Jurkat, Clone E6-1 (cell line): ENCODE data around the gene SLC51B.
"Not testable (repeated sequence)": the region's sequence is repeated elsewhere in the genome, so short reads cannot be mapped to it uniquely, and the experiment has no call there.

Source experiments
- DNase-seq: peaks from one replicate; pipeline ENCODE4 v3.0.0-alpha.2; 2011; ENCODE audit warnings: low read depth, low spot score
- H3K4me3 ChIP-seq: 2 replicates; pipeline ENCODE4 v1.5.1; 2011; ENCODE audit warnings: mild to moderate bottlenecking, low read length, control low read depth, moderate library complexity

Gene SLC51B

DNA sequence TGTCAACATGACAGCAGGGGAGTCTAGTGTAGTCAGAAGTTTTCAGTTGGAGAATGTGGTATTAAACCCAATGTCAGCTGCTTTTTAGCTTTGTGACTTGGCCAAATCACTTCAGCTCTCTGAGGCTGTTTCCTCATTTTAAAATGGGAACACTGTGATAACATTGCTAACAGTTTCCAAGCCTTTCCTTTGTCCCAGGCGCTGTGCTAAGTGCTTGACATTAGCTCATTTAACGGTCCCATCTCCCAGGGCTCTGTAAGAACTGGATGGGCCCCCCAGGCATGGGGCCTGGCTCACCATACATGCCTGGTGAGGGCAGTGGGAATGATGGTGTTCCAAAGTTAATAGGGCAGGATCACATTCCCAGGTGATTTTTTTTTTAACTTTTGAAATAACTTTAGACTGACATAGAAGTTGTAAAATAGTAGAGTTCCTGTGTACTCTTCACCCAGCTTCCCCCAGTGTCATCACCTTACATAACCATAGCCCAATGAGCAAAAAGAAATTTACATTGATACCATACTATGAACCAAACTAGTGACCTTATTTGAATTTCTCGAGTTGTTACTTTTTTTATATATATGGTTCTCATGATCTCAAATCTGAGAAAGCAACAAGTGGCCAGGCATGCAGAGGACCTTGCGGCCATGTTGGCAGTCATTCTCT is 14.9 kb downstream of the SLC51B start:
- DNase-seq = no peak
- H3K4me3 ChIP-seq = no peak overlapping the region

DNA sequence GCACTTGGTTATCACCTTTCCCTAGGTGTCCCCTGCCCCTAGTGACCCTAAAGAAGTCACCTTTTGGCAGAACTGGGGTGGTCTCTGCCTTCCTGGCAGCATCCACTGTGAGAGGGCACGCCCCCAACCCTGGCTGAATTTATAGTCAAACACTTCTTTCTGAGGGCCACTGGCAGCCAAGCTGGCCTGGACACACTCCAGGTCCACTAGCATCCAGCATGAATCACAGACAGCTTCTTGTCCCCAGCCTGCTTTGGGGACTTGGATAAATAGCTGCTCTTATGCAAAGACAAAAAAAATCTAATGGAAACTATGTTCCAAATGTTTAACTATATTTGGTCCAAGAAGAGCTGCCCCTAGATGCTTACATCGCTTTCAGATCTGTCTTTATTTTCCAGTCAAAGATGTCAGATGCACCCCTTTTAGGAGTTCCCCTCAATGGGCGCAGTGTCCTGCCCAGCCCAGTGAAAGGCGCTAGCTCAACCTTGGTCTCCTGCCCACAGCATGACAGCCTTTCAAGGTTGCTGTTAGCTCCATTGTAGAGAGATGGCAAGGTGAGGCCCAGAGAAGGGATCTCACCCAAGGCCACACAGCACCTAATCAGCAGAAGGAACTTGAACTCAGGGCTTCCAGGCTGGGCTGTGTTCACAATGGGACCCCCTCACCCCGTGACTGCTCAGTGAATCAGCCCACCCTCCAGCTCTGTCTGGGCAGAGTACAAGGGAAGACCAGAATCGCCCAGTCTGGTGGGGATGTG is 15.6 kb downstream of the SLC51B start:
- no peak overlapping the region for H3K4me3 ChIP-seq
- no peak for DNase-seq

DNA sequence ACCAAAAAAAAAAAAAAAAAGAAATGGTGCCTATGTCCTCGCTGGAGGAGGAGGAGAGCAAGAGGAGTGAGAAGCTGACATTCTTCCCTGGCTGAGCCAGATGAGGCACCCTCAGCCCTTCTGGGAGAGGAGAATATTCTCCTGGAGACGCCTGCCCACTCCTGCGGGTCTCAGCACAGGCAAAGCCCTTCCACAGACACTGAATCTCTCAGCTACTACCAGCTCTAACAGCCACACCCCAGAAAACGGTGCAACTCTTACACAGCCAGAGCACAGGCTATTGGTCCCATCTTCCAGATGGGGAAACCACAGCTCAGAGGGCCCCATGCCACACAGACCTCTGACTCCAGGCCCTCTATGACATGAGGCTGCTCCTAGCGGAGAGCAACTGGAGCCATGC is 16.9 kb downstream of the SLC51B start:
- no peak overlapping the region for H3K4me3 ChIP-seq
- no peak for DNase-seq

DNA sequence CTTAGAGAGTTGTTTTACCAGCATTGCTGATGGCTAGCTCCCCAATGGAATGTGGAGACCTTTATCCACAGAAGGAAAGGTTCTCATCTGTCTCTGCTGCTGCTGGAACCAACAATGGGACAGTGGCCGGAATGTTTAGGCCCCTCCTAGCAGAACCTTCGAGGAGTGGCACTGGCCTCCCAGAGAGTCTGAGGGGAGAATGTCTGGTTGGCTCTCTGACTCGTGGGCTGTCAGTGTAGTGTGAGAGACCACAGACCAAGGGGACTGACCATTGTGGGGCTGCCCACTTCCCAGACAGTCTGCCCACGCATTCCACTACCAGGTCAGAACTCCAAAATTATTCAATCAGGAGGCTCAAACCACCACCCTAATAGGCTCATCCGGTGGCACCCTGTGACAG is 17.5 kb downstream of the SLC51B start:
- DNase-seq = no peak
- no peak overlapping the region for H3K4me3 ChIP-seq

DNA sequence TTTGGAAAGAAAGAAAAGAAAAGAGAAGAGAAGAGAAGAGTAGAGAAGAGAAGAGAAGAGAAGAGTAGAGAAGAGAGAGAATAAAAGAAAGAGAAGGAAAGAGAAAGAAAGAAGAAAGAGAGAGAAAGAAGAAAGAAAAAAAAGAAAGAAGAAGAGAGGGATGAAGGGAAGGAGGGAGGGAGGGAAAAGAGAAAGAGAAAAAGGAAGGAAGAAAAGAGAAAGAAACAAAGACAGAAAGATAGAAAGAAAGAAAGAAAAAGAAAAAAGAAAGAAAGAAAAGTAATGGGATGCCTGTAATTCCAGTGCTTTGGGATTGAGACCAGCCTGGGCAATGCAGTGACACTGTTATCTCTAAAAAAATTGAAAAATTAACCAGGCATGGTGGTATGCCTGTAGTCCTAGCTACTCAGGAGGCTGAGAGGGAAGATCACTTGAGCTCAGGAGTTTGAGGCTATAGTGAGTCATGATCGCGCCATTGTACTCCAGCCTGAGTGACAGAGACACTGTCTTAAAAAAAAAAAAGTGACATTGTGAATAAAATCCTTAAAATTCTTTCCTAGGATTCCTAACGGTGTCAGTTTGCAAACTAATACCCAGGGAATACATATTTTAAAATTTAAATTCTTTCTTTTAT is 20.9 kb downstream of the SLC51B start:
- no peak for DNase-seq
- H3K4me3 ChIP-seq = no peak overlapping the region

DNA sequence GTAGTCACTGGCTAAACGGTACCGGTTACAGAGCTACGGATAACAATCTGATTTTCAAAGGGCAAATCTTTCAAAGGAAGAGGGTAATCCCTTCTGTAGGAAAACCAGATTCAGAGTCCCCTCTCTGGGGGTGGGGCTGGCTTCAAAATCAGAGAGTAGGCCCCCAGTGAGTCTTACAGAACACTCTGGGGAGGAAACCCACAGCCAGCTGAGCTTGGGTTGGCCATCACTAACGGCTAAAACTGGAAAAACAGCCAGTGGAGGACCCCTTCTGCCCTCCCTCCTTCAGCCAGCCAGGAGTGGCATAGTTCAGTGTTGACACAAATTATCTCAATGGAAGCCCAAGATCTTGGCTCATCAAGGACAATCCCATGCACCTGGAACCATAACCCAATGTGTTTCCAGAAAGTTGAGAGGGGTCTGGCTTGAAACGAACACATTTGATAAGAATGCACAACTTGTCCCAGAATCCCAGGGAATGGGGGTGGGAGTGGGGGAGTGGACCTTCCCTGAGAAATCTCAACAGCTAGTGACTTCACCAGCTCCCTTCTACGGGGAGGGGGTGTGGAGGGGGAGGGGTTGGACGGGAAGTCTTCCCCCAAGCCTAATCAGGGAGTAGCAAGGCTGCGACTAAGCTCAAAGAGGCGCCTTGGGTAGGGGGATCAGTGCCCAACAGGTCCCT is 21.6 kb downstream of the SLC51B start:
- DNase-seq = no peak
- H3K4me3 ChIP-seq = no peak overlapping the region

DNA sequence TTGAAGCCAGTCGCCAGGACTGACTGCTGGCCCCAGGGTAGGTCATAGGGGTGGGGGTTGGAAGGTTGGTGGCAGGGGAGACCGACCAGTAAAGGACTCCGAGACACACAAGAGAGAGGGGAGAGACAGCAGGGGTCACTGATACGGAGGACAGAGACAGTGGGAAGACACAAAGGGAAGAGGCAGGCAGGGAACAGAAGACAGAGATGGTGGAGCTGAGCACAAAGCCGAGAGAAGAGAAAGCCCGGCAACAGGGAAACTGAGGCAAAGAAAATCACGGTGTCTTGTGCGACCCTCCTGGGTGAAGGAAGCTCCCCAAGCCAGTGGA is 22.1 kb downstream of the SLC51B start:
- no peak overlapping the region for H3K4me3 ChIP-seq

DNA sequence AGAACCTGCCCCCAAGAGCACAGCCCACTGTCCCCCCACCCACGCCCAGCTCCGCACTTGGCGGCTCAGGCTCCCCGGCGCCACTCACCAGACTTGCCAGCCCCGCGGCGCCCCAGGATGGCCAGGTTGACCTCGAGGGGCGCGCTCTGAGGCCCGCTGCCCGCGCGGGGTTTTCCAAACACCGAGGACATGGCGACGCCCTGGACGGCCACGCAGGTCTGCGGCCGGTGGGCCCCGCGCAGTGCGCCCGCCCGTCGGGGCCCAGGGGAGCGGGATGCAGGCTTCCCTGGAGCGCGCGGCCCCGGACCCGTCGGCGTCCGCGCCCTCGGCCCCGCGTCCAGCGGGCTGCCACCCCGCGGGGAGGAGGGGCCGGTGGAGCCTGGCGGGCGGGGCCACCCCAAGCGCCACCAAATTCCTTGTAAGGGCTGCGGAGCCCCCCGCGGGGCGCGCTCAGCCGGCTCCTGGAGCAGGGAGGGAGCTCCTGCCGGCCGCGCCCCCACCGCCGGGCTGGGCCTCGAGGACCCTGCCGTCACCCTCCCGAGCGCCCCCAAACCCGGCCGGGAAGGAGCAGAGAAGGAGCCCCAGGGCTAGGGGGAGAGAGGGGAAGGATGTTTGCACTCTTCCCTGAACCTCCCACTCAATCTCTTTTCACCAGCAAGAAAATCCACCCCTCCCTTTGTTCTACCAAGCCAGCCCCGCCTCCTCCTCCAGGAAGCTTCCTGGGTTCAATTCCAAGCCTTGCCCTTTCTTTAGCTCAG is 22.6 kb downstream of the SLC51B start, which contains the start of gene RASL12:
Gene RASL12 (minus strand): TSS at position 347 of the 758 bp plus-strand sequence. CDS start 156 bp downstream, at position 191.
- no peak within 1 kb of the TSS for H3K4me3 ChIP-seq
- DNase-seq = no peak

More for the DNA sequence above, 22.1 kb downstream of the SLC51B start:
- no peak for DNase-seq

DNA sequence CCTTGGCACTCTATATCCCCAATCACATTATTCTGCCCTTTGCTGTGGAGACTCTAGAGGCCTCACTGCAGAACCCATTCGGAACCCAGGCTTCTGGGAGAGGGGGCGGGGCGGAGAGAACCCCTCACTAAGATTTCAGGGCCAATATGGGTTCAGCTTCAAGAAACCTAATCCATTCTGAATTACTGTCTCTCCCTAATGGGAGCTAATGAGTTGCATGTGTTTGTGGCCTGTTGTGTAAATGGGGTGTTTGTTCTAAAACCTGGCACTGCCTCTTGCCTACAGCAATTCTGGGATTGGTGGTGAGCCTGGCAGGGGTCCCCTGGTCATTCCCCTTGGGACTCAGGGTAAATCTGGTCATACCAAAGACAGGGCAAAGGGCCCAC is 23.2 kb downstream of the SLC51B start:
- DNase-seq = no peak
- no peak overlapping the region for H3K4me3 ChIP-seq

DNA sequence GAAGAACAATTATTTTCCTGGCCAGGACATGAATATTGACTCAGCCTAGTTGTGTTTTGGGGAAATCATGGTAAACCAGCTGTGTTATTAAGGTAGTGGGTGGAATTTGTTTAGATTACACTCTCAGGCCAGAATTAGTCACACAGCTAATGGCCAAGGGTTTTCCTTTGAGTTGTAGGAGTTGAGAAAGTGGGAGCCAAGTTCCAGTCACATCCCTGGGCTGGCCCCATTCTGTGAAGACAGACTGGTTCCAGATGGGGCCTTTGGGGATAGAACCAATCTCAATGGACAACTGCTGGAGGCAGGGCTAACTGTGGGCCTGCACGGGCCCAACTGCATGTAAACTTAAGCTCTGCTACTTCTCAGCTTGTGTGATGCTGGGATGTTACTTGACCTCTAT is 24.0 kb downstream of the SLC51B start:
- H3K4me3 ChIP-seq = no peak overlapping the region
- no peak for DNase-seq

DNA sequence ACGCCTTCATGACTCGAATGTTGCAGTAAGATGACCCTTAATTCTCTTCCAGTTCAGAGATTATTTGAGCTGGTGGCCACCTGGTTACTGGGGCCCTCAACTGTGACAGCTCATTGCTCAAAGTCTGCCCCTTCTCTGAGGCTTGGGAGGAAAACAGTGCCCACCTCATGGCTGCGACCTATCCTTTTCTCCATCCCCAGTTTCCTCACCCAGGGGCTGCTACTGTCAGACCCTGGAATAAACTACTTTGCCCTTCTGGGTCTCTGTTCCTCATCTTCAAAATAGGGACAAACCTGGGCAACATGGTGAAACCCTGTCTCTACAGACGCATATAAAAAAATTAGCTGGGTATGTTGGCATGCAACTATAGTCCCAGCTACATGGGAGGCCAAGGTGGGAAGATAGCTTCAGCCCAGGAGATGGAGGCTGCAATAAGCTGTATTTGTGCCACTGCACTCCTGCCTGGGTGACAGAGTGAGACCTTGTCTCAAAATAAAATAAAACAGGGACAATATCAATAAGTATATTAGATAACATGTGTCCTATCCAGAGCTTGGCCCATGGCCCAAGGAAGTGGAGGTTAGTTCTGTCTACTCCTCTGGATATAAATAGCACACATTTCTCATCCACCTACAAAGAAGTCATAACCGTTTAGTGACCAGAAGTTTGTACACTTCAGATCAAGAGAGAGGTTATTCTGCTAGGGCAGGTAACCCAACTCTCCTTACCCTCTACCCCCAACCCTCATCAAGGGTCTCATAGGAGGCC is 24.8 kb downstream of the SLC51B start:
- H3K4me3 ChIP-seq = no peak overlapping the region
- DNase-seq = no peak

DNA sequence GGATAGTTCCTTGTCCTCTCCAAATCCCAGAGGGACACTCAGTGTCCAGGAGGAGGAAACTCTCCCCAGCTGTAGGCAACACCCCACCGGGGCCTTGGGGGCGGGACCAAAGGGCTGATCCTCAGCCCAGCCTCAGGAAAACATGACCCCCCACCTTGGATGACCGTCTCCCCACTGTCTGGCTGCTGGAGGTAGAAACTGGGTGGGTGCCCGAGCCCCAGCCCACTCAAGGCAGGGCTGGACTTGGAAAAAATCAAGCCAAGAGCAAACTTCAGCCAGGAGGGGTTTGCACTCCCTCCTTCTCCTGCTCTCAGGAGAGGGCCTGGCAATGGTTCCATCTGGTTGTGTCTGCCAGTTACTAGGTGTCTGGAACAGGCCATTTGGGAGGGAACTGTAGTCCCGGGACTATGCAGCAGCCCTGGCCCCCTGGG is 26.2 kb downstream of the SLC51B start:
- DNase-seq = no peak
- no peak overlapping the region for H3K4me3 ChIP-seq

DNA sequence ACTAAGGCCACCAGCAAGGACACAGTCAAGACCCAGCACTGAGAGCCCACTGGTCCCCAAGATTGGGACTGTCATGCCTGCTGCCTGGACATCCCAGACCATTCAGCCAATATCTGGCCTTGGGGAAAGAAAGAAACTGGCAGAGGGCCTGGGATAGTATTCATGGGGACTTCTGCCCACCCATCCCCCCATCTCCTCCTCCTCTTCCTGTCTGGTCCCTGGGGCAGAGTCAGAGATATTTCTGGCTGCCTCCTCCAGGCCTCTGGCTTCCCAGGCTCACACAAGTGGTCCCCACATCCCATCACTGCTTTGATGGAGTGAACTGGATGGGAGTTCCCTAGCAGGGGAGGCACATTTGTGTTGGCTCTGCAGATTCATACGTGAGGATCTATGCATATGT is 26.8 kb downstream of the SLC51B start:
- no peak overlapping the region for H3K4me3 ChIP-seq
- no peak for DNase-seq

DNA sequence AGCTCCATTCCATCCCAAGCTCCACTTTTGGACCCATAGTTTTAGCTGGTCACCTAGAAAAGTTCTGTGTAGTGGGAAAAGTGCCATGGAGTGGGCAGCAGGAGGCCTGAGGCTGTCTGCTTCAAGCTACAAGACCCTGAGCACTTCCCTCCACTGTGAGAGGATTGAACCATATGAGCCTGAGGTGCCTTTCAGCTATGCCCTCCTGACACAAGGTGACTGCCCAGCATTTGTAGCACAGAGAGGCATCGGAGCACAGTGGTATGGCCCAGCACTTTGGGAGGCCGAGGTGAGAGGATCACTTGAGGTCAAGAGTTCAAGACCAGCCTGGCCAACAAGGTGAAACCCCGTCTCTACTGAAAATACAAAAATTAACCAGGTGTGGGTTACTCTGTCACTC is 27.4 kb downstream of the SLC51B start:
- no peak overlapping the region for H3K4me3 ChIP-seq
- DNase-seq = no peak

DNA sequence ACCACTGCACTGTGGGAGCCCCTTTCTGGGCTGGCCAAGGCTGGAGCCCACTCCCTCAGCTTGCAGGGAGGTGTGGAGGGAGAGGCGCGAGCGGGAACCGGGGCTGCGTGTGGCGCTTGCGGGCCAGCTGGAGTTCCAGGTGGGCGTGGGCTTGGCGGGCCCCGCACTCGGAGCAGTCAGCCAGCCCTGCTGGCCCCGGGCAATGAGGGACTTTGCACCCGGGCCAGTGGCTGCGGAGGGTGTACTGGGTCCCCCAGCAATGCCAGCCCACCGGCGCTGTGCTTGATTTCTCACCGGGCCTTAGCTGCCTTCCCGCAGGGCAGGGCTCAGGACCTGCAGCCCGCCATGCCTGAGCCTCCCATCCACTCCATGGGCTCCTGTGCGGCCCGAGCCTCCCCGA is 29.8 kb downstream of the SLC51B start:
- not testable (repeated sequence) for H3K4me3 ChIP-seq, DNase-seq

DNA sequence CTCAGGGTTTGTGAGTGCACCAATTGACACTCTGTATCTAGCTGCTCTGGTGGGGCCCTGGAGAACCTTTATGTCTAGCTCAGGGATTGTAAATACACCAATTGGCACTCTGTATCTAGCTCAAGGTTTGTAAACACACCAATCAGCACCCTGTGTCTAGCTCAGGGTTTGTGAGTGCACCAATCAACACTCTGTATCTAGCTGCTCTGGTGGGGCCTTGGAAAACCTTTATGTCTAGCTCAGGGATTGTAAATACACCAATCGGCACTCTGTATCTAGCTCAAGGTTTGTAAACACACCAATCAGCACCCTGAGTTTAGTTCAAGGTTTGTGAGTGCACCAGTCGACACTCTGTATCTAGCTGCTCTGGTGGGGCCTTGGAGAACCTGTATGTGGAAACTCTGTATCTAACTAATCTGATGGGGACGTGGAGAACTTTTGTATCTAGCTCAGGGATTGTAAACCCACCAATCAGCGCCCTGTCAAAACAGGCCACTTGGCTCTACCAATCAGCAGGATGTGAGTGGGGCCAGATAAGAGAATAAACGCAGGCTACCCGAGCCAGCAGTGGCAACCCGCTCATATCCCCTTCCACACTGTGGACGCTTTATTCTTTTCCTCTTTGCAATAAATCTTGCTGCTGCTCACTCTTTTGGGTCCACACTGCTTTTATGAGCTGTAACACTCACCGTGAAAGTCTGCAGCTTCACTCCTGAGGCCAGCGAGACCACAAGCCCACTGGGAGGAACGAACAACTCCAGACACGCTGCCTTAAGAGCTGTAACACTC is 30.6 kb downstream of the SLC51B start:
- not testable (repeated sequence) for H3K4me3 ChIP-seq, DNase-seq

DNA sequence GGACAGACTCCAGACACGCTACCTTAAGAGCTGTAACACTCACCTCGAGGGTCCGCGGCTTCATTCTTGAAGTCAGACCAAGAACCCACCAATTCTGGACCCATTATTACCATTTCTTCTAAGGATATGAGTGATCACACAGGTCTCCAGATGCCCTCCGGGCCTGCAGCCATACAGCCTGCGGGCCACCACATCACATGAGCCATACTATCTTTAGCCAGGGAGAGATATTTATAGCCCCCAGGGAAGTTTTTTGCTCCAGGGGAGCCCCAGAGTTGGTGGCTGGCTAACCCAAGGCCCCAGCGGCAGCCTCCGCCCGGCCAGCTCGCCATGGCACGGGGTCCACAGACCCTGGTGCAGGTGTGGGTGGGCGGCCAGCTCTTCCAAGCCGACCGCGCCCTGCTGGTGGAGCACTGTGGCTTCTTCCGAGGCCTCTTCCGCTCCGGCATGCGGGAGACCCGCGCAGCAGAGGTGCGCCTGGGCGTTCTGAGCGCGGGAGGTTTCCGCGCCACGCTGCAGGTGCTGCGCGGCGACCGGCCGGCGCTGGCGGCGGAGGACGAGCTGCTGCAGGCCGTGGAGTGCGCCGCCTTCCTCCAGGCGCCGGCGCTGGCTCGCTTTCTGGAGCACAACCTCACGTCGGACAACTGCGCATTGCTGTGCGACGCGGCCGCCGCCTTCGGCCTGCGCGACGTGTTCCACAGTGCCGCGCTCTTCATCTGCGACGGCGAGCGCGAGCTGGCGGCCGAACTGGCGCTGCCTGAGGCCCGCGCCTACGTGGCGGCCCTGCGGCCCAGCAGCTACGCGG is 31.5 kb downstream of the SLC51B start, which contains the start of gene KBTBD13:
Gene KBTBD13 (plus strand): TSS at position 261 of the 805 bp plus-strand sequence. CDS start 70 bp downstream, at position 331.
- no peak for DNase-seq
- H3K4me3 ChIP-seq = no peak within 1 kb of the TSS
